Chondrocyte (in vitro differentiated cells): ENCODE measurements around the gene MTAP. TPM values are rescaled to one million over a fixed set of nuclear protein-coding genes. Genes with fewer than 3 reads are reported as not detected.

Source experiments
- DNase-seq: peaks from one replicate; pipeline ENCODE4 v3.0.0; 2021; ENCODE audit warnings: mixed read lengths, low spot score
- H3K27ac Mint-ChIP-seq: one replicate; pipeline ENCODE4 v1.8.0; 2021; ENCODE audit warnings: mild to moderate bottlenecking, moderate library complexity, mixed read lengths; ENCODE audit not compliant: unreplicated experiment
- H3K27me3 Mint-ChIP-seq: 2 replicates; pipeline ENCODE4 v1.8.0; 2021; ENCODE audit warnings: low read depth, mixed read lengths
- H3K36me3 Mint-ChIP-seq: 2 replicates; pipeline ENCODE4 v1.8.0; 2021; ENCODE audit warnings: low read depth, mixed read lengths
- H3K4me1 Mint-ChIP-seq: 2 replicates; pipeline ENCODE4 v1.8.0; 2021; ENCODE audit warnings: low read depth, mild to moderate bottlenecking, mixed read lengths
- H3K4me3 Mint-ChIP-seq: one replicate; pipeline ENCODE4 v1.8.0; 2021; ENCODE audit warnings: mild to moderate bottlenecking, moderate library complexity, mixed read lengths; ENCODE audit not compliant: unreplicated experiment
- H3K9me3 Mint-ChIP-seq: 2 replicates; pipeline ENCODE4 v1.8.0; 2021; ENCODE audit warnings: low read depth, mixed read lengths
- CTCF ChIP-seq: fragments of 200-600 bp; sonication (generic); IDR thresholded peaks from 2 replicates; pipeline ENCODE4 v1.5.0; 2021; ENCODE audit warnings: antibody characterized with exemption, mild to moderate bottlenecking, moderate library complexity
- total RNA-seq: library from RNA; stranded (reverse); gene quantifications from 3 replicates; pipeline ENCODE4 v1.2.1, GENCODE V29; 2021

The MTAP gene
- total RNA-seq, 1 donor from 2014 or later: 33.7 TPM

- H3K27ac Mint-ChIP-seq: no peak overlapping the region
- H3K4me1 Mint-ChIP-seq: peaks cover 4% of the 10 kb centered on the region
- DNase-seq: no peak
- TF ChIP-seq CTCF: no peak
- H3K4me3 Mint-ChIP-seq: no peak overlapping the region
- H3K27me3 Mint-ChIP-seq: no peaks in the 10 kb centered on the region
- H3K36me3 Mint-ChIP-seq: no peaks in the 10 kb centered on the region
- H3K9me3 Mint-ChIP-seq: peaks cover 2% of the 10 kb centered on the region
Observed at GRCh38 chr9:21919377-21920362, 117.2 kb downstream of the MTAP start.

- no peak overlapping the region for H3K4me3 Mint-ChIP-seq
- DNase-seq: no peak
Observed at GRCh38 chr9:21923694-21924093, 121.3 kb downstream of the MTAP start.

GRCh38 chr9:21927752-21928151, 125.3 kb downstream of the MTAP start:
- DNase-seq: no peak
- Mint-ChIP-seq H3K4me3 (no peak overlapping the region), H3K36me3 (peaks cover 12% of the 10 kb centered on the region), H3K27me3 (no peaks in the 10 kb centered on the region), H3K9me3 (no peaks in the 10 kb centered on the region), H3K4me1 (no peaks in the 10 kb centered on the region), H3K27ac (no peak overlapping the region)
- no peak for TF ChIP-seq CTCF

More at GRCh38 chr9:21923694-21924093, 121.3 kb downstream of the MTAP start:
- H3K27me3 Mint-ChIP-seq: no peaks in the 10 kb centered on the region
- H3K4me1 Mint-ChIP-seq: peaks cover 4% of the 10 kb centered on the region
- H3K9me3 Mint-ChIP-seq: no peaks in the 10 kb centered on the region
- no peak overlapping the region for H3K27ac Mint-ChIP-seq
- TF ChIP-seq CTCF: no peak
- H3K36me3 Mint-ChIP-seq: no peaks in the 10 kb centered on the region

GRCh38 chr9:21931428-21931827, 129.0 kb downstream of the MTAP start:
- Mint-ChIP-seq H3K9me3 (no peaks in the 10 kb centered on the region), H3K27me3 (no peaks in the 10 kb centered on the region), H3K4me1 (peaks cover 8% of the 10 kb centered on the region), H3K4me3 (no peak overlapping the region), H3K27ac (no peak overlapping the region), H3K36me3 (peaks cover 12% of the 10 kb centered on the region)
- no peak for TF ChIP-seq CTCF
- DNase-seq: no peak

GRCh38 chr9:21933281-21933680, 130.8 kb downstream of the MTAP start:
- Mint-ChIP-seq H3K27me3 (no peaks in the 10 kb centered on the region), H3K9me3 (no peaks in the 10 kb centered on the region), H3K27ac (no peak overlapping the region), H3K4me3 (no peak overlapping the region), H3K4me1 (peaks cover 13% of the 10 kb centered on the region), H3K36me3 (peaks cover 12% of the 10 kb centered on the region)
- DNase-seq: no peak
- TF ChIP-seq CTCF: no peak
